Activated T-cell treated with anti-CD3 and anti-CD28 coated beads for 24 hours (primary cell): Measurements from ENCODE around the gene SPC24.

Experiments used
- DNase-seq: peaks from one replicate; pipeline ENCODE4 v3.0.0-alpha.2; 2020; ENCODE audit warnings: low read depth

Gene SPC24, protein sequence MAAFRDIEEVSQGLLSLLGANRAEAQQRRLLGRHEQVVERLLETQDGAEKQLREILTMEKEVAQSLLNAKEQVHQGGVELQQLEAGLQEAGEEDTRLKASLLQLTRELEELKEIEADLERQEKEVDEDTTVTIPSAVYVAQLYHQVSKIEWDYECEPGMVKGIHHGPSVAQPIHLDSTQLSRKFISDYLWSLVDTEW

DNA sequence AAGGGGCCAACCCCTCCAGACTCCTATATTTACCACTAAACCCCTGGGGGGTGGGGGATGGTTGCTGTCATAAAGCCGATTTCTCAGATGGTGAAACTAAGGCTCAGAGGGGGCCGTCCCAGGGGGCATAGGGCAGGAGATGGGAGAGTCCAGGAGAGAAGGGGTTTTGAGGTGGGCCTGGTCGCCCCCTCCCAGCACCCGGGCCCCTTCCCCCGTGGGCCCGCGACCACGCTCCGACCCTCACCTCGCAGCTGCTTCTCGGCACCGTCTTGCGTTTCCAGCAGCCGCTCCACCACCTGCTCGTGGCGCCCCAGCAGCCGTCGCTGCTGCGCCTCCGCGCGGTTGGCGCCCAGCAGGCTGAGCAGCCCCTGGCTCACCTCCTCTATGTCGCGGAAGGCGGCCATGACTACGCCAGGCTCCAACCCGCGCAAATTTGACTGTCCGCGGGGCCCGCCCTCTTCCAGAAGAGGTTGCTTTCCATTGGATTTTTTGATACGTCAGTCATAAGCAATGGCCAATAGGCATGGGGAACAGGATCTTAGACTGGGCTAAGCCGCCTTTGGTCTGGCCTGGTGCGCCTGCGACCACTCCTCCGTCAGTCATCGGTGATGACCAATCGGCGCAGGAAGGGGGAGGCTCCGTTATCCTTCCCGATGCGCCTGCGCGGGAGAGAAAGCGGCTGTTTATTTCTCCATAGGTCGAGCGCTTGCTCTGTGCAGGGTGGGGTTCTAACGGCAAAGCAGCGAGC is at the start of gene SPC24:
TSS of gene SPC24 (minus strand) at position 410 of the 748 bp plus-strand sequence. CDS start at position 404, 6 bp downstream.
- peak; percentile 90 for DNase-seq

DNA sequence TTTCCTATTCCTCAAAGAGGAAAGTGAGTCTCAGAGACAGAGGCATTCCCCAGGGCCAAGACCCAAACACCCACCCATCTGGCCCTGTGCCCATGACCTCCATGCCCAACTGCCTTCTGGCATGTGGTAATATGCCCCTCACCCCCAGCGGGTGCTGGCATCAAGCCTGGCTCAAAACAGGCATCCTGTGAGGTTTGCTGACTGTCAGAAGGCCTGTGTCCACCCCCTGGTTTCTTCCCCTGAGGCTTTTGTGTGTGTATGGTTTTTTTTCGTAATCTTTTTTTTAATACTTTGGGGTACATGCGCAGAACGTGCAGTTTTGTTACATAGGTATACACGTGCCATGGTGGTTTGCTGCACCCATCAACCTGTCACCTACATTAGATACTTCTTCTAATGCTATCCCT is 49.4 kb upstream of the SPC24 start:
- no peak for DNase-seq

DNA sequence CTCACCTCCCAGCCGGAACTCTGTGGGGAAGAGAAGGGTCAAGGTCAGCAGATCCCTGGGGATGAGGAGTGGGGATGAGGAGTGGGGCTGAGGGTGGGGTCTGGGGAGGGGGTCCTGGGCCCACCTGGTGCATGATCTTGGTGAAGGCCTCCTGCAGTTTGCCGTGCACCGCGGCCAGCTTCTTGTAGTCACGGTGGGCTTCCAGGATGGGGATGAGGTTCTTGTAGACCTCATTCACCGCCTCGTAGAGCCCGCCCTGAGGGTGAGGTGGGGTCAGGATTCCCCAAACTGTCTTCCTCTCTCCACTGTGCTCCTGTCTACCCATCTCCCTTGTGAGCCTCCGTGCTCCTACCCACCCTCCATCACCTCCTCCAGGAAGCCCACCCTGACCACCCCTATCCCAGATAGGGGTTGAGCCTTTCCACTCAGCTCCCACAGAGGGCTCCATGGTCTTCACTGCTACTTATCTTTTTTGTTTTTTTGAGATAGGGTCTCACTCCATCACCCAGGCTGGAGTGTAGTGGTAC is 48.6 kb upstream of the SPC24 start:
- no peak for DNase-seq

DNA sequence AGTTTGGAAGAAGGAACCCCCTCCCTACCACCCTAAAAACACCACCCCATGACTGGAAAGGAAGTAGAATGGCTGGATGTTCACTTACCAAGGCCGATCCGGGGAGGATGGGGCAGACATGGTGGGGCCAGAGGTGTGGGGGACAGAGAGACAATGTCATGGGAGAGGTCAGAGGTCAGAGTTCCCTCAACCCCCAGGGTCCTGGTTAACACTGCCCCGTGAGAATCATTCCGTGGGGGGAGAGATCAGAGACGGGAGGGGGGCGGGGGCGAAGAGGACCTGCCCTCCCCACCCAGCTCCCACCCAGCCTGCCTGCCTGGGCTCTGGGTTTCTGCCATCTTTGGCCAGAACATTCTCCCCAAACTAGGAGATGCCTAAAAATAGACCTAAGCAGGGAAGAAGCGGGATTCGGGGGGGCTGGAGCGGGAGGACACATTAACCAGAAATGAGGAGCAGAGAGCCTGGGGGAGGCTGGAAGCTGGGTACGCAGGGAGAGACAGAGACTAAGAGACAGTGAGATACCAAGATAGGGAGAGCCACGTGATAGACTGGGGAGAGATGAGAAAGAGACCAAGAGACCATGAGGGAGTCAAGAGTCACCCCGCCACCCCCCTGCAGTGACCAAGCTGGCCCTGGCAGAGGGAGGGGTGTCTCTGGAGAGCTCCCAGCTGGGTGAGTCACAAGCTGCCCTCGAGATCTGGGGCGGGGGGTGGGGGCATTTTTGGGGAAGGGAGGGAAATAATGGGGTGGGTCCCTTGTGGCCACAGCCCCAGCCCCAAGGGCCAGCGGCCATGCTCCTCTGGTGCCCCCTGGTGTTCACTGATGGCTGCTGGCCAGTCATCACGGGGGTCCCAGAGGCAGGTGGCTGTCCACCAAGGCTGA is 47.9 kb upstream of the SPC24 start:
- DNase-seq: peak; percentile 34

DNA sequence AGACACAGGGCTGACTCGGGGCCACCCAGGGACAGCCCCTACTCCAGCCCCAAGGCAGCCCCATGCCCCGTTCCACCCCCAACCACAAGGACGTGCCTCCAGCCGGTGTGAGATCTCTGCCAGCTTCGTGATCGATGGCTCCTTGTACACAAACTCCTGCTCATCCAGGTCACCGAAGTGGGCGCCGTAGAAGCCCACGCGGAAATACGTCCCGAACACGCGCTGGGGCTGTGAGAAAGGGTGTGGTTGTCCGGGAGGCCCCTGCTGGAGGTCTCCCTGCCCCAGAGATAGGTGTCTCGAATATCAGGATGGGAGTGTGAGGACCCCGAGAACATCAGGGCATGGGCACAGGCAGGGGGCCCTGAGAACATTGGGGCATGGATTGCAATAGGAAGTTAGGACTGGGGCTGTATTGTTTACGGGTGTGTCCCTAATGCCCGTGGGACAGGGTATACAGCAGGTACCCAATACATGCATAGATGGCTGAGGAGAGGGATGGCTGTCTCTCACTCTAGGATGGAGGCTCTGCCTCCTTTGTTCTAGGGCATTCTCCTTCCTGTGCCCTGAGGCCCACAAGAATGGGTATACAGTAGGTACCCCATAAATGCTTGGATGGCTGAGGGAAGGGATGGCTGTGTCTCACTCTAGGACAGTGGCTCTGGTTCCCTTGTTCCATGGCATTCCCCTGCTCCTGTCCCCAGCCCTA is 47.1 kb upstream of the SPC24 start:
- DNase-seq: no peak

DNA sequence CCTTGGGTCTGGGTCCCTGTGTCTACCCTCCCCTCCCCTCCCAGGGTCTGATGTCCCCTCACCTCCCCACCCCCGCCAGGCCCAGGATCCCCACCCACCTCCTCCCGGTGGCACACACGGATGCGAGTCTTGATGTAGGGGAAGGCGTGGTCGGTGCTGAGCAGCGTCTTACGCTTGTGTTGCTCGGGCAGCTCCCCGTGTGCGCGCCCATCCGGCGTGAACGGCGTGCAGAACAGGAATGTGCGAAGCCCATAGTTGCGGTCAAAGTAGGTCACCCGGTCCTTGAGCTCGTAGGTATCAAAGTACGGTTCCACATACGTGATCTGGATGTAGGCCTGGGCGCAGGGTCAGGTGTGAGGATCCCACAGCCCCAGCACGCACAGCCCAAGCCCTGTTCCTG is 46.2 kb upstream of the SPC24 start:
- no peak for DNase-seq

DNA sequence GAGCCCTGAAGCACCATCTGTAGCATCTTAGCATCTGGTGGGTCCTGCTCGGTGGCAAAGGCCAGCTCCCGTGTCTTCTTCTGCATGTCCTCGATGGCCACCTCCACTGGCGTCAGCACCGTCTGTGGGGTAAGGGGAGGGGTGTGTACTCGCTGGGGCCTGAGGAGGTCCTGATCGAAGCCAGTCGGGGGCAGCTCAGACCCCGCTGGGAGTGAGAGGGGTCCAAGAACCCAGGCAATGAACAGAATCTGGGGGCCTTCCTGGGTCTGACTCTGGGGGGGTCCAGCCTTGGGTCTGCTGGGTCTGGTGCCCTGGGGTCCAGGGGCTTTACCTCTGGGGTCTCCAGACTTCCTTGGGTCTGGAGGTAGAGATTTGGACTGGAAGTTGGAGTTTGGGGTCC is 45.3 kb upstream of the SPC24 start:
- no peak for DNase-seq

DNA sequence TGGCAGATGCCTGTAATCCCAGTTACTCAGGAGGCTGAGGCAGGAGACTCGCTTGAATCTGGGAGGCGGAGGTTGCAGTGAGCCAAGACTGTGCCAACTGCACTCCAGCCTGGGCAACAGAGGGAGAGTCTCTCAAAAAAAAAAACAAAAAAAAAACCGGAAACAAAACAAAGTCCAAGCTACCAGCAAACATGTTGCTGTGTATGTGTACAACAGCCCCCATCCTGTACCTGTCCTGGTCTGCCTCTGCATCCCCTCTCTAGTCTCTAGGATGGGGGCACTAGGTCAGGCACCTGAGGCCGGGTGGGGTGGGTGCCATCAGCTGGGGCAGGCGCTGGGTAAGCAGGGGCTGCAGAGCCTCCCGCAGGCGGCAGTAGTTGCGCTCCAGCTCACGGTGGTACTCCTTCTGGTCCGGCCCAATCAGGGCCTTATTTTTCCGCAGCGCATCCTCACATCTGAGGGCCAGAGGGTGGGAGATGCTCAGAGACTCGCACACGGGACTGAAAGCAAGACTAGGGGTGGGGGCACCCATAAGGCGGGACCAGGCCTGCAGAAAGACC is 44.5 kb upstream of the SPC24 start:
- DNase-seq: no peak

DNA sequence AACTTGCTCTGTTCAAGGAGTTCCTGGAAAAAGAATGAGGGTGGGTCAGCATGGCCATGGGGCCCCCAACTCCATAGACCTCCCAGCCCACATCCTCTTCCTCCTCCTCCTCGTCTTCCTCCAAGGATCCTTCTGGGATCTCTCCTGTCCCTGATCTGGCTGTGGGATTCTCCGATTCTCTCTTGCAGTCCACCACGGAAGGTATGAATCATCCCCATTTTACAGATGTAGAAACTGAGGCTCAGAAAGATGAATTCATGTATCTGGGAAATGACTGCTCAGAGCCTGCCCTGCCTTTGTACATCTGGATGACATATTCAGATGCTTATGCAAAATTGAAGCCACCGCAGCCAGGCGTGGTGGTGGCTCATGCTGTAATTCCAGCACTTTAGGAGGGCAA is 43.9 kb upstream of the SPC24 start:
- no peak for DNase-seq

DNA sequence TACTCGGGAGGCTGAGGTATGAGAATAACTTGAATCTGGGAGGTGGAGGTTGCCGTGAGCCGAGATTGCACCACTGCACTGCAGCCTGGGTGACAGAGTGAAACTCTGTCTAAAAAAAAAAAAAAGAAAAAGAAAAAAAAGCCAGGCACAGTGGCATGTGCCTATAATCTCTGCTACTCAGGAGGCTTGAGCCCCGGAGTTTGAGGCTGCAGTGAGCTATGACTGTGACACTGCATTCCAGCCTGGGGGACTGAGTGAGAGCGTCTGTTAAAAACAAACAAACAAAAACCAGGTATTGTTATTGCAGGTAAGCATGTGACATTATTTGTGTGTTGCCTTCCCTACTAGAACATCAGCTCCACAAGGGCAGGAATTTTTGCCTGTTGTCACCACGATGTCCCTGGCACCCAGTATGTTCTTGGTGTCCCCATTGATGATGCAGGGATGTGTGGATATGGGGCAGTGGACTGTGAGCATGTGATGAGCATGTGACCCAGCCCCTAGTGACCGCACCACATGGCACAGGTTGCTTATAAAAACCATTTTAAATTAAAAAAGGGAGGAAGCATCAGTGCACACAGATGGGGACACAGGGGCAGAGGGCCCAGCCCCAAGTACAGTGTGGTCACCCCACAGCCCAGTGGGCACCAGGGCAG is 43.3 kb upstream of the SPC24 start:
- DNase-seq: no peak

DNA sequence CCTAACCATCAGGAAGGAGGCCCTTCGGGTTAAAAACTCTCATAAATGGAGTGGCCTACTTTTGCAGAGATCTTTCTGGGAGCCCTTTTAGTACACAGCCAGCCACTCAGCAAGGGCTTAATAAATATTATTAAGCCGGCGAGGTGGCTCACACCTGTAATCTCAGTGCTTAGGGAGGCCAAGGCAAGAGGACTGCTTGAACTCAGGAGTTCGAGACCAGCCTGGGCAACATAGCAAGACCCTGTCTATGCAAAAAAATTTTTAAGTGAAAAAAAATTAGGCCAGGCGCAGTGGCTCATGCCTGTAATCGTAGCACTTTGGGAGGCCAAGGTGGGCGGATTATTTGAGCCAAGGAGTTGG is 42.6 kb upstream of the SPC24 start:
- no peak for DNase-seq

DNA sequence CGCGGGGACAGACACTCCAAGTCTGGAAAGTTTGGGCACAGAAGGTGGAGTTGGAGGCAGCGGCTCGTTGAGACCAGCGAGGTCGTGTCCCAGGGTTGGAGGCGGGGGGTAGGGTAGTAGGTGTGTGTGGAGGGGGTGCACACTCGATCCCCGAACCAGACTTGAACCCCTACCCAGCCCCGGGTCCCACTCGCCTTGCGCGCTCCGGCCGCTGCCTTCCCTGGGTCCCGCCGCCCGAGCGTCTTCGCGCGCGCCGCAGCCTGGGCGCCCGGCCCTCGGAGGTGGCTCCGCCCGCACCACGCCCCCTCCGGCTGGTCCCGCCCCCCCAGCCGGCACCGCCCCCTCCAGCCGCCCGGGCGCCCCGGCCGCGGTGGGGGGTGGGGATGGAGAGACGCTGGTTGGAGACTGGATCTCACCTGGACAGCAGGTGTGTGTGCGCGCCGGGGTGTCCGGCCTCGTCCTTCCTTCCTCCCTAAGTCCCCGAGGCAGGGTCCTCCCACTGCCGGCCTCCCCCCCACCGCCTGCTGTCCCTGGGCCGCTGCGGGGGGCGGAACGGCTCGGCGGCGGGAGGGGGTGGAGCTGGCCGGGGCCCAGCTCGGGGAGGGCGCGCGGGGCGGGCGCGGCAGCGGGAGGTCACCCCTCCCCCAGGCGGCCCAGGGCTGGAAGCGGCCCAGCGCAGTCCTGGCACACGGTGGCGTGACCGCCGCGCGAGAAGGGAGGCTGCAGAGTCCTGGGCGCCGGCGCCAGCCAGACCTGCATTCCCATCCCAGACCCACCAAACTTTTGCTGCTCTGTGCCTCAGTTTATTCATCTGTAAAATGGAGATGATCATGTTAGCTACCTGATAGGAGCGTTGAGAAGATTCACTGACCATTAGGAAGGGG is 42.0 kb upstream of the SPC24 start, which contains the start of gene KANK2:
TSS of gene KANK2 (minus strand) at position 255 of the 884 bp plus-strand sequence. CDS start 3,034 bp downstream, outside the sequence.
- peak; percentile 72 for DNase-seq

DNA sequence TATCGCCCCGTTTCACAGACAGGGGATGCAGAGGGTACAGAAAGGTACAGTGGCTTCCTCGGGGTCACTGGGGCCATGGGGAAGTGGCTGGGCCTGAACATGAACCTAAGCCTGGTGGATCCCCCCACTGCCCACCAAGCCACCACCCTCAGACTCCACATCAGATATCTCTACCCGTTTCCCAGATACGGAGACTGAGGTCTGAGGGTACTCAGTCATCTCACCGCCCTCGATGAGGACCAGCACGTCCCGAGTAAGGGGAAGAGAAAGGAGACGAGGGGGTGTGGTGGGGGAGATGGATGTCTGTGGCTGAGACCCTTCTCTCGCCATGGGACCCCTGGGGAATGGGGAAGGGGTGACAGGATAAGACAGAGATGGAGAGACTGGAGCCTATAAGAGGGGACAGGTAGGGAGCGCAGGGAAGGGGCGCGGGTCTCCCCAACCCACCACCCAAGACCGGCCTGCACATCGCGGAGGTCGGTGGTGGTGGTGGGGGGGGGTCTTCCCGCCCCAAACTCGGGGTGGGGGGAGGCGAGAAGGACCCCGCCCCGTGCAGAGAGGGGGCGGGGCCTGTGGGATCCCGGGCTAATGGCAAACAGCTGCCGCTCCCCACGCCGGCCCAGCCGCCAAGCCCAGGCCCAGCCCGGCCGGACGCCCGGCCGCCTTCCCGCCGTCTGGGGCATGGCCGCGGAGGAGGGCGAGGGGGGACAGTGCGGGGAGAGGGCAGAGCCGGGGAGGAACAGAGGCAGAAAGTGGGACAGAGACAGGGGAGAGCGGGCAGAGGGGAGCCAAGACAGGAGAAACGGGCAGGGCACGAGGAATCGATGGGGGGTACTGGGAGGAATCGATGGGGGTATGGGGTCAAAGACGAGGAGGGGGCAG is 41.1 kb upstream of the SPC24 start:
- no peak for DNase-seq

DNA sequence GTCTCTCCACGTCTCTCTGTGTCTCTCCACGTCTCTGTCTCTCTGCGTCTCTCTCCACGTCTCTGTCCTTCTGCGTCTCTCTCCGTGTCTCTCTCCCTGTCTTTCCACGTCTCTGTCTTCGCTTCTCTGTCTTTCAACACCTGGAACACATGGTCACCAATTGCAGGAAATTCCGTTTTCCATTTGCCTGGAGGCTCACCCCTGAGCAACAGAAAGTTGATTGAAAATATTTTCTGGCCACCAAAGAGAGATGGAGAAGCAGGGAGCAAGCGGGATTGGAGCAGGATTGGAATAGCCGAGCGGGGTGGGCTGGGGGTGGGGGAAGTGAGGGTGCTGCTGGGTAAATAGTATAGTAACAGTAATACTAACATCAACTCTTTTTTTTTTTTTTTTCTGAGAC is 40.1 kb upstream of the SPC24 start:
- DNase-seq: no peak

DNA sequence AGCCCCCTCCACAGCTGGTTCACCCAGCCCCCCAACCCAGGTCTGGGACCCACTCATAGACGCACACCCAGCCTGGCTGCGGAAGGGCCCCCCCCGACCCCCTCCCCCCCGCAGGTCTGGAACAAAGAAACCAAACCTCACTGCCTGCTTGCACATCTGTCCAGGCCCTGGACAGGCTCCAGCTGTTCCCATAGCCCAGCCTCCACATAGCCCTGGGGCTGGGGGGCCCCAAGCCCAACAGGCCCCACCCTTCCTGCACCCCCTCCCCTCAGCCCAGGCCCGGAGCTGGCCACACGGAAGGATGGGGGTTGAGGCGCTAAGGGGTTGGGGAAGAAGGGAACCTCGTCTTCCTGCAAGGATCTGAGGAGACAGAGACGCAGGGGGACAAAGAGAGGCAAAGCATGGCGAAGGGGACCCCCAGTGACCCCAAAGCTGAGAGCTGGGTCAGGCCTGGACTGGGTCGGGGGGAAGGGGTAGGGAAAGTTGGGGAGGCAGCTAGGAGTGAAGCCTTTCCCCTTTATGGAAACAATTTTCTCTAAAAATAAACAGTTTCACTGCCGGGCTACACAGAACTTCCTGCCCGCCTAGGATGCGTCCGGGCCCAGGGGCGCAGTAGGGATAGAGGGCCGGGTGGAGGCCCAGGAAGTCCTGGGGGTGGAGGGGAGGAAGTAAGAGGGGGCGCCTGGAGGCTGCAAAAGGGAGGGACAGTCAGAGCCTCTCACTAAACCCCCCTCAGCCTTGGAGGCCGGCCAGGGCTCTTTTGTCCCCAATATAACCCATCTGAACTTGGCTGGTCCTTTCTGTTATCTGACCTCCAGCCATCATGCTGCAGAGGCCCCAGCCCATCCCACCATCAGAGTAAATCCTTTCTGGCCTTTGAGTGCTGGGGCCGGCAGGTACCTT is 39.3 kb upstream of the SPC24 start:
- no peak for DNase-seq

DNA sequence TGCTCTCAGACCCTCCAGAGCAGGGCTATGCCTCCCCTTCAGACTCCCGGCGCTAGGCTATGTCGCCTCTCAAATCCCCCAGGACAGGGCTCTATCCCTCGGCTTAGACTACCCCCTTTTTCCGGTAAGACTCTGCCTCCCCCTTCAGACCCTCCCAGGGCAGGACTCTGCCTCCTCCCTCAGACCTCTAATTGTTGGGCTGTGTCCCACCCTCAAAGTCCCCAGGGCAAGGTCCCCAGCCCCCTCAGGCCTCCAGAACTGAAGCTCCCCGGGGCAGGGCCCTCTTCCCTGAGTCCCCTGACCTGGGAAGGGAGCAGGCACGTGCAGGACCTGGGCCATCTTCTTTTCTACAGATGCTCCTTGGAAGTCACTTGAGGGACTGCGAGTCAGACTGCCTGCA is 38.6 kb upstream of the SPC24 start:
- DNase-seq: no peak

DNA sequence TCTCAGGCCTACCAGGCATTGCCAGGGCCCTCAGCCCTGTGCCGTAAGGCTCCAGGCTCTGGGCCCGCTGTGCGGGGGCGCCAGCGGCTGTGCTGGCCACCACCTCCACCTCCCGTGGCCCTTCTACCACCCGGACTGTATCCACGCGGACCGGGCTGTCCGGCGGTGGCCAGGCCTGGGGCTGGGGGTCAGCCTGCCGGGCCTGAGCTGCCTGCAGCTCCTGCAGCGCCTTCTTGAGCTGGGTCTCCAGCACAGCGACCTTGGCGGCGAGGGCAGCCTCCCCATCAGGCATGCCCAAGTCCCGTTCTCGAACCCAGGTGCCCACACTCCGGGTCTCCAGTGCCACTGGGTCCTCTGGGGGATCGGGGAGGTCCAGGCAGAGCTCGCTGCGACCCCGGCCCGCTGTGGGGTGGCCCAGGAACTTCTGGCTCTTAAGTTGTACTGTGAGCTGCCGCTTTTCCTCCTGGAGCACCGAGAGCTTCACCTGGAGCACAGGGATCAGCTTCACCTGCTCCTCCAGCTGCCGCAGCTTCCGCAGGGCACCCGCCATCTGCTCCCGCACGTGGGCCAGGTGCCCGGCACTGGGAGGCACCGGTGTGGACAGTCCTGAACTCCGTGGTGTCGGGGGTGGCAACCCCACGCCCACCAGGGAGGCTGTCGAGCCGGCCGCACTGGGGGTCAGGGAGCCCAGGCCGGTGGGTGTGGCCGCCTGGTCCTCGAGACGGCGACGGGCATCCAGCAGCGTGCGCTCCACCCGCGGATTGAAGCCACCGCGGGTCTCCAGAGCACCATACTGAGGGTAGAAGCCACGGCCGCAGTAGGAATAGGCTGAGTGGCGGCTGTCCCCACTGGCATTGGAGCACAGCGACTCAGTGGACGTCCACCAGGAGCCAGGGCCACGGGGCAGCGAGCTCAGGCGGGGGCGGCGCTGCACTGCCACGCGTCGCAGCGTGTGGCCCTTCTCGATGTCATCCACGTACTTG is 37.7 kb upstream of the SPC24 start:
- DNase-seq: no peak
